ENCODE measurements around the gene CFAP97.

GRCh38 chr4:185119927-185120630 lies 83.7 kb downstream of the CFAP97 start:
- TF ChIP-seq CTCF (optimal IDR thresholded peaks at IDR 0.05 in 1 of 3, IDR thresholded peaks at IDR 0.05 in 1 of 3, conservative IDR thresholded peaks at IDR 0.05 in 1 of 3; ENCODE audit: extremely low read depth in 1 of 3, insufficient read depth in 2 of 3, low read length in 3 of 3): no peak
- TF ChIP-seq EZH2 (IDR thresholded peaks at IDR 0.05; ENCODE audit: low read length): no peak

Measured in keratinocyte (primary cell).